Measurements from ENCODE around the gene PTPRD.

- TF ChIP-seq FOXP1 (CRISPR knock-in tag; IDR thresholded peaks at IDR 0.05) (no peak), SMC3 (conservative IDR thresholded peaks at IDR 0.05; ENCODE audit: insufficient read depth, low read depth, low read length) (no peak), TARDBP (IDR thresholded peaks at IDR 0.05) (no peak), ZNF830 (CRISPR knock-in tag; IDR thresholded peaks at IDR 0.05) (no peak), CTCF (IDR thresholded peaks at IDR 0.05 in 2 of 3, conservative IDR thresholded peaks at IDR 0.05 in 1 of 3; ENCODE audit: insufficient read depth in 2 of 3, low read depth in 1 of 3, low read length in 3 of 3) (no peak), REST (IDR thresholded peaks at IDR 0.05; ENCODE audit: borderline replicate concordance) (no peak), REST (CRISPR knock-in tag; IDR thresholded peaks at IDR 0.05; ENCODE audit: low read depth) (no peak), KAT8 (IDR thresholded peaks at IDR 0.05; ENCODE audit: low read depth) (no peak), POLR2AphosphoS2 (IDR thresholded peaks at IDR 0.05; ENCODE audit: low read length) (no peak), MED1 (CRISPR knock-in tag; IDR thresholded peaks at IDR 0.05; ENCODE audit: borderline replicate concordance) (no peak), SAP30 (IDR thresholded peaks at IDR 0.05; ENCODE audit: borderline replicate concordance, insufficient read depth, low read depth, low read length, poor library complexity, severe bottlenecking) (no peak), SIX5 (IDR thresholded peaks at IDR 0.05; ENCODE audit: borderline replicate concordance in 1 of 2, insufficient read depth in 1 of 2, low read depth in 1 of 2, low read length in 2 of 2) (no peak)
Observed at GRCh38 chr9:8718121-8718725, 1894.6 kb downstream of the PTPRD start.
